K562 (cell line): ENCODE data around the gene EID2. TPM values are rescaled to one million over a fixed set of nuclear protein-coding genes. Genes with fewer than 3 reads are reported as not detected.

ENCODE experiments used
- ATAC-seq: fragments of 200-7000 bp; cut with Tn5 transposase; 3 replicates; pipeline ENCODE4 v1.9.1; 2020; ENCODE audit warnings: moderate library complexity
- BruUV-seq: library from RNA; stranded (reverse); fragments of 400-500 nt; replicated peaks from 2 replicates; lab custom pipeline; 2021; lab: Mats Ljungman, UMichigan
- CTCF ChIA-PET: fragments of 300-600 bp; formaldehyde crosslinking; extraction: SDS; loops from one replicate; lab custom pipeline; 2021; ENCODE audit warnings: low intra/inter-chr PET ratio; lab: Yijun Ruan, JAX
- POLR2A ChIA-PET: fragments of 300-600, 350-650 bp; sonication (Branson Sonifier 250); formaldehyde crosslinking; extraction: SDS; loops from one replicate; lab custom pipeline; 2021; ENCODE audit warnings: antibody characterized with exemption, inconsistent platforms; lab: Yijun Ruan, JAX
- DNase-seq, 4 experiments: peaks; one replicate each; pipeline versions ENCODE4 v3.0.0 to v3.0.0-alpha.2; 2011 to 2018; ENCODE audit warnings: low spot score in 3 of 4, mixed read lengths in 3 of 4; ENCODE audit errors: extremely low read depth in 1 of 4
- FAIRE-seq: peaks from 2 replicates; lab custom pipeline; 2011; peaks lifted over from hg19 to GRCh38; lab: Jason Lieb, UNC
- H2AFZ ChIP-seq: 2 replicates; pipeline ENCODE4 v1.6.0; 2011; ENCODE audit warnings: low read depth, low read length, control low read depth, inconsistent platforms
- H3K27ac ChIP-seq: fragments of 200-600 bp; 3 replicates; pipeline ENCODE4 v1.8.0; 2011; ENCODE audit warnings: low read depth, mild to moderate bottlenecking, control low read depth, inconsistent platforms, low read length, moderate library complexity, mixed read lengths; ENCODE audit errors: extremely low read depth
- H3K27me3 ChIP-seq, 2 experiments: fragments of 300-600 bp in 1 of 2; 2 replicates in 1 of 2; 3 replicates in 1 of 2; pipeline versions ENCODE4 v1.6.0 to v1.8.0; 2011; ENCODE audit warnings: inconsistent platforms in 2 of 2, low read length in 2 of 2, mild to moderate bottlenecking in 1 of 2, mixed read lengths in 1 of 2, moderate library complexity in 1 of 2; ENCODE audit not compliant: control insufficient read depth in 2 of 2, insufficient read depth in 2 of 2
- H3K36me3 ChIP-seq: fragments of 300-600 bp; 3 replicates; pipeline ENCODE4 v1.8.0; 2011; ENCODE audit warnings: mild to moderate bottlenecking, low read length, inconsistent platforms; ENCODE audit not compliant: control insufficient read depth, insufficient read depth
- H3K4me1 ChIP-seq, 2 experiments: fragments of 200-600 bp in 1 of 2; replicated peaks in 1 of 2; 2 replicates in 1 of 2; 3 replicates in 1 of 2; pipeline versions ENCODE4 v1.5.1 to v1.8.0; 2011; ENCODE audit warnings: inconsistent platforms in 2 of 2, low read length in 2 of 2, mild to moderate bottlenecking in 1 of 2, mixed read lengths in 1 of 2, moderate library complexity in 1 of 2; ENCODE audit not compliant: control insufficient read depth in 2 of 2, insufficient read depth in 2 of 2
- H3K4me2 ChIP-seq: 2 replicates; pipeline ENCODE4 v1.6.1; 2011; ENCODE audit warnings: low read length, control low read depth, inconsistent platforms, mixed read lengths; ENCODE audit not compliant: insufficient read depth
- H3K4me3 ChIP-seq: fragments of 200-600 bp; sonication (generic), shearing (Covaris generic); 2 replicates; pipeline ENCODE4 v1.5.1; 2016; ENCODE audit warnings: control low read depth, inconsistent platforms
- H3K79me2 ChIP-seq: fragments of 200-600 bp; 3 replicates; pipeline ENCODE4 v1.8.0; 2011; ENCODE audit warnings: low read length, inconsistent platforms; ENCODE audit not compliant: control insufficient read depth, insufficient read depth
- H3K9ac ChIP-seq, 2 experiments: 2 replicates each; pipeline versions ENCODE4 v1.6.0 to v1.6.1; 2011; ENCODE audit warnings: low read depth in 2 of 2, low read length in 2 of 2, control low read depth in 1 of 2, inconsistent platforms in 1 of 2, mild to moderate bottlenecking in 1 of 2, mixed read lengths in 1 of 2; ENCODE audit not compliant: insufficient read depth in 1 of 2
- H3K9me1 ChIP-seq: one replicate; pipeline ENCODE4 v1.6.0; 2011; ENCODE audit warnings: inconsistent platforms, mild to moderate bottlenecking, low read length, moderate library complexity; ENCODE audit not compliant: control insufficient read depth, insufficient read depth
- H3K9me3 ChIP-seq: replicated peaks from 2 replicates; pipeline ENCODE4 v1.5.1; 2011; ENCODE audit warnings: low read depth, low read length, inconsistent platforms; ENCODE audit not compliant: control insufficient read depth, insufficient read depth
- H4K20me1 ChIP-seq: replicated peaks from 2 replicates; pipeline ENCODE4 v1.6.1; 2011; ENCODE audit warnings: low read length, inconsistent platforms, mixed read lengths; ENCODE audit not compliant: control insufficient read depth, insufficient read depth
- ATF1 ChIP-seq, 2 experiments: fragments of 450-650 bp in 1 of 2; IDR thresholded peaks; 2 replicates each; pipeline ENCODE4 v1.6.1; 2016; ENCODE audit warnings: missing compliant biosample characterization in 1 of 2, missing genetic modification characterization in 1 of 2
- ETV5 ChIP-seq: sonication (generic); formaldehyde crosslinking; IDR thresholded peaks from 2 replicates; pipeline ENCODE4 v1.4.0; 2020; ENCODE audit warnings: low read depth, mild to moderate bottlenecking, missing genetic modification reagents
- KDM1A ChIP-seq, 2 experiments: fragments of 450-650 bp; IDR thresholded peaks; 2 replicates each; pipeline ENCODE4 v1.6.1; 2016; ENCODE audit warnings: mild to moderate bottlenecking in 2 of 2
- RBM34 ChIP-seq: fragments of 200-400 bp; formaldehyde crosslinking; IDR thresholded peaks from 2 replicates; pipeline ENCODE4 v1.6.1; 2018; ENCODE audit warnings: low read length, borderline replicate concordance; ENCODE audit not compliant: insufficient read depth
- SRSF1 ChIP-seq: fragments of 200-400 bp; formaldehyde crosslinking; IDR thresholded peaks from 2 replicates; pipeline ENCODE4 v1.6.1; 2017; ENCODE audit warnings: mild to moderate bottlenecking, low read depth, low read length, moderate library complexity
- ZNF324 ChIP-seq: fragments of 250-450 bp; sonication (Bioruptor Pico); IDR thresholded peaks from 2 replicates; pipeline ENCODE4 v1.4.0; 2020; ENCODE audit warnings: mild to moderate bottlenecking
- WGBS: fragments of 100-300 bp; shearing (Covaris generic); methylation state at CpG from one replicate; pipeline ENCODE4 v1.1.6; 2016; ENCODE audit warnings: low coverage, mixed read lengths; ENCODE audit not compliant: insufficient coverage; ENCODE audit errors: missing lambda C conversion rate; 5-methylcytosine and 5-hydroxymethylcytosine counted together
- in situ Hi-C: fragments of 300-500 bp; cut with MboI; formaldehyde crosslinking; loops from 4 replicates; pipeline ENCODE4 v1.15.0; 2018; ENCODE audit warnings: inconsistent platforms, mixed read lengths
- intact Hi-C: fragments of 100-400 bp; cut with micrococcal nuclease; formaldehyde crosslinking; loops from 2 replicates; pipeline ENCODE4 v1.14.2; 2022
- polyA plus RNA-seq, 8 experiments: library from polyadenylated mRNA; depleted of rRNA in 4 of 8; stranded (reverse) in 5 of 8; unstranded in 3 of 8; fragments of >200 nt; fragmentation: Nextera tagmentation in 2 of 8; fragmentation: Illumina TruSeq in 1 of 8; extraction: Ambion mirVana in 2 of 8; extraction: Trizol in 1 of 8; gene quantifications; 2 replicates each; pipeline versions ENCODE4 v1.2.1 to v1.2.3, GENCODE V29; 2011 to 2014; ENCODE audit warnings: inconsistent platforms in 1 of 8, missing spikeins in 1 of 8
- total RNA-seq, 7 experiments: library from RNA; depleted of rRNA in 6 of 7; stranded (reverse); fragments of >200 nt in 6 of 7; fragmentation: Illumina TruSeq in 2 of 7; extraction: Trizol in 2 of 7; gene quantifications; 2 replicates each; pipeline versions ENCODE4 v1.2.1 to v1.2.3, GENCODE V29; 2011 to 2021; ENCODE audit warnings: low replicate concordance in 1 of 7
- TF ChIP-seq, protein P1 (sequence below): fragments of 250-450 bp; sonication (Bioruptor Pico); IDR thresholded peaks from 2 replicates; pipeline ENCODE4 v1.5.0; 2022; ENCODE audit warnings: mild to moderate bottlenecking
- TF ChIP-seq, protein P2 (sequence below), 2 experiments: fragments of 450-650 bp; conservative IDR thresholded peaks; 2 replicates each; pipeline ENCODE4 v1.6.1; 2017; ENCODE audit warnings: mild to moderate bottlenecking in 2 of 2, moderate library complexity in 2 of 2

Gene EID2
- total and polyA plus RNA-seq, 9 of the 15 experiments (the other 6 are each of a cell fraction or from before 2014, with no cell fraction given): 2.5 to 18.5 (median 11.3) TPM

DNA sequence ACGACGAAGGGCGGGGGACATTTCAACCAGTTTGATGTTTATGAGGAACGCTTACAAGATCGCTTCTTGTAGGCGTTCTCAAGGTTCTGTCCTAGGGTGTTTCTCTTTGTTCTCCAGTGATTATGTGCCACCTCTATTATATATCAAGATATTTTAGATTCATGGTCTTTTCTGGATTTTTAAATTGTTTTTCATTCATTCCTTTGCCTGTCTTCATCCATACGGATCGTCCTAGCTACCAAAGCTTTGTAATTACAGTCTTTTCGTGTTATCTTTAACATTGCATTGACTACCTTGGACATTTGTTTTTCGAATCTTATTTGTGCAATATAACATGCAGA, 342 bp upstream of the EID2 start:
- ChIA-PET CTCF (interaction anchor here (0.8 kb wide), 1 partner anchor 66 kb away, joined by 3 read pairs; no protein-coding TSS in a partner anchor), POLR2A (interaction anchor here (1.4 kb wide), 1 partner anchor 104 kb away, joined by 4 read pairs; the partner anchor contains the start of gene RPS16)
- Histone ChIP-seq H3K9me3 (no peaks in the 10 kb centered on the region), H3K27ac (no peak overlapping the region), H3K9ac (no peak overlapping the region), H3K27me3 (peaks cover 5 to 7% of the 10 kb centered on the region in 2 experiments; a peak in 2 of 5 replicates), H3K9me1 (no peaks in the 10 kb centered on the region), H3K79me2 (peaks cover 17% of the 10 kb centered on the region), H3K4me1 (peaks cover 3 to 8% of the 10 kb centered on the region in 2 experiments; a peak in 2 of 5 replicates), H4K20me1 (no peaks in the 10 kb centered on the region), H3K36me3 (0 out of 3 replicates have a peak, but pooled peaks cover 2% of the 10 kb centered on the region), H2AFZ (peak overlapping the region; percentile 98), H3K4me3 (peak overlapping the region; percentile 88; the same call in 1 of the 2 replicates), H3K4me2 (peak overlapping the region; percentile 92)
- in situ Hi-C loops (no loop called here), intact Hi-C loops (no loop called here)
- WGBS: 4% methylated on average over 10 of the region's 10 CpGs
- FAIRE-seq (no peak), DNase-seq (no peak), ATAC-seq (no peak)
- BruUV-seq: no TSS peak
- TF ChIP-seq, protein P1, sequence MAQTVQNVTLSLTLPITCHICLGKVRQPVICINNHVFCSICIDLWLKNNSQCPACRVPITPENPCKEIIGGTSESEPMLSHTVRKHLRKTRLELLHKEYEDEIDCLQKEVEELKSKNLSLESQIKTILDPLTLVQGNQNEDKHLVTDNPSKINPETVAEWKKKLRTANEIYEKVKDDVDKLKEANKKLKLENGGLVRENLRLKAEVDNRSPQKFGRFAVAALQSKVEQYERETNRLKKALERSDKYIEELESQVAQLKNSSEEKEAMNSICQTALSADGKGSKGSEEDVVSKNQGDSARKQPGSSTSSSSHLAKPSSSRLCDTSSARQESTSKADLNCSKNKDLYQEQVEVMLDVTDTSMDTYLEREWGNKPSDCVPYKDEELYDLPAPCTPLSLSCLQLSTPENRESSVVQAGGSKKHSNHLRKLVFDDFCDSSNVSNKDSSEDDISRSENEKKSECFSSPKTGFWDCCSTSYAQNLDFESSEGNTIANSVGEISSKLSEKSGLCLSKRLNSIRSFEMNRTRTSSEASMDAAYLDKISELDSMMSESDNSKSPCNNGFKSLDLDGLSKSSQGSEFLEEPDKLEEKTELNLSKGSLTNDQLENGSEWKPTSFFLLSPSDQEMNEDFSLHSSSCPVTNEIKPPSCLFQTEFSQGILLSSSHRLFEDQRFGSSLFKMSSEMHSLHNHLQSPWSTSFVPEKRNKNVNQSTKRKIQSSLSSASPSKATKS (CRISPR knock-in tag): no peak
- TF ChIP-seq SRSF1 (no peak), RBM34 (no peak), ZNF324 (CRISPR knock-in tag) (no peak), ATF1 (CRISPR knock-in tag; IDR thresholded peaks at IDR 0.05) (no peak), ATF1 (tag; IDR thresholded peaks at IDR 0.05) (peak; percentile 25; the same call in 1 of the 2 replicates), KDM1A (IDR thresholded peaks at IDR 0.05) (0 out of 4 replicates have a peak, but pooled peaks of 1 of the 2 experiments have one; percentile 11), ETV5 (no peak)
- TF ChIP-seq, protein P2, sequence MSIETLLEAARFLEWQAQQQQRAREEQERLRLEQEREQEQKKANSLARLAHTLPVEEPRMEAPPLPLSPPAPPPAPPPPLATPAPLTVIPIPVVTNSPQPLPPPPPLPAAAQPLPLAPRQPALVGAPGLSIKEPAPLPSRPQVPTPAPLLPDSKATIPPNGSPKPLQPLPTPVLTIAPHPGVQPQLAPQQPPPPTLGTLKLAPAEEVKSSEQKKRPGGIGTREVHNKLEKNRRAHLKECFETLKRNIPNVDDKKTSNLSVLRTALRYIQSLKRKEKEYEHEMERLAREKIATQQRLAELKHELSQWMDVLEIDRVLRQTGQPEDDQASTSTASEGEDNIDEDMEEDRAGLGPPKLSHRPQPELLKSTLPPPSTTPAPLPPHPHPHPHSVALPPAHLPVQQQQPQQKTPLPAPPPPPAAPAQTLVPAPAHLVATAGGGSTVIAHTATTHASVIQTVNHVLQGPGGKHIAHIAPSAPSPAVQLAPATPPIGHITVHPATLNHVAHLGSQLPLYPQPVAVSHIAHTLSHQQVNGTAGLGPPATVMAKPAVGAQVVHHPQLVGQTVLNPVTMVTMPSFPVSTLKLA (conservative IDR thresholded peaks at IDR 0.05): peak in 1 of 2 experiments; percentile 11; a peak in 1 of 4 replicates
